ENCODE results near the gene CENPA.

Gene CENPA

DNA sequence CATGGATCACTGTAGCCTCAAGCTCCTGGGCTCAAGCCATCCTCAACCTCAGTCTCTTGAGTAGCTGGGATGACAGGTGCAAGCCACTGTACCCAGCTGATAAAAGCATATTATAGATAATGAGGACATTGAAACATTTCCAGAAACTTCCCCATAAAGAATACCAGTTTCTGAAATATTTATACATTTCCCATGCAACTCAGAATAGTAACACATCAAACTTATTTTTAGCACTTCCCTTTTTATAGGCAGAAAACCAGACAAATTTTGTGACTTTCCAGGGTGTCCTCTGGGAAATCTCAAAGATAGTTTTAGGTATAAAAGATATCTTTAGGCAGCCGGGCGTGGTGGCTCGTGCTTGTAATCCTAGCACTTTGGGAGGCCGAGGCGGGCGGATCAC lies 37.0 kb downstream of the CENPA start:
- H3K79me2 ChIP-seq (ENCODE audit: low read length) = no peaks in the 10 kb centered on the region
- H3K27me3 ChIP-seq (ENCODE audit: low read depth, low read length) = peaks cover 18% of the 10 kb centered on the region; the same call in 1 of the 2 replicates
- no peaks in the 10 kb centered on the region for H4K20me1 ChIP-seq (ENCODE audit: insufficient read depth, low read length)
- no peak for TF ChIP-seq EZH2phosphoT487 (IDR thresholded peaks at IDR 0.05; ENCODE audit: low read depth)
- no peak for TF ChIP-seq CTCF (IDR thresholded peaks at IDR 0.05; ENCODE audit: low read depth, low read length)
- H3K27ac ChIP-seq (ENCODE audit: low read length) = no peak overlapping the region
- H3K4me2 ChIP-seq (ENCODE audit: low read length) = no peak overlapping the region
- H3K36me3 ChIP-seq (replicated peaks; ENCODE audit: low read depth, low read length) = no peaks in the 10 kb centered on the region
- no peak overlapping the region for H3K9ac ChIP-seq (ENCODE audit: low read length)
- H2AFZ ChIP-seq (ENCODE audit: low read depth, low read length) = no peak overlapping the region
- no peak overlapping the region for H3K4me3 ChIP-seq (ENCODE audit: low read length)
- no peaks in the 10 kb centered on the region for H3K4me1 ChIP-seq (ENCODE audit: low read length)
- no peaks in the 10 kb centered on the region for H3K9me3 ChIP-seq (ENCODE audit: insufficient read depth, low read length)

GRCh38 chr2:26838121-26838906 lies 52.5 kb downstream of the CENPA start:
- Histone ChIP-seq H3K4me1 (ENCODE audit: low read length) (no peaks in the 10 kb centered on the region), H3K27me3 (ENCODE audit: low read depth, low read length) (peaks cover 26% of the 10 kb centered on the region), H3K27ac (ENCODE audit: low read length) (no peak overlapping the region), H3K9ac (ENCODE audit: low read length) (no peak overlapping the region), H3K79me2 (ENCODE audit: low read length) (no peaks in the 10 kb centered on the region), H2AFZ (ENCODE audit: low read depth, low read length) (no peak overlapping the region), H4K20me1 (ENCODE audit: insufficient read depth, low read length) (no peaks in the 10 kb centered on the region), H3K4me3 (ENCODE audit: low read length) (no peak overlapping the region), H3K9me3 (ENCODE audit: insufficient read depth, low read length) (no peaks in the 10 kb centered on the region), H3K36me3 (replicated peaks; ENCODE audit: low read depth, low read length) (no peaks in the 10 kb centered on the region), H3K4me2 (ENCODE audit: low read length) (no peak overlapping the region)
- TF ChIP-seq CTCF (IDR thresholded peaks at IDR 0.05; ENCODE audit: low read depth, low read length) (no peak), EZH2phosphoT487 (IDR thresholded peaks at IDR 0.05; ENCODE audit: low read depth) (no peak)

- no peaks in the 10 kb centered on the region for H3K36me3 ChIP-seq (replicated peaks; ENCODE audit: low read depth, low read length)
- H3K4me1 ChIP-seq (ENCODE audit: low read length) = no peaks in the 10 kb centered on the region
- TF ChIP-seq CTCF (IDR thresholded peaks at IDR 0.05; ENCODE audit: low read depth, low read length) (no peak), EZH2phosphoT487 (IDR thresholded peaks at IDR 0.05; ENCODE audit: low read depth) (no peak)
- no peak overlapping the region for H3K27ac ChIP-seq (ENCODE audit: low read length)
- no peak overlapping the region for H3K4me2 ChIP-seq (ENCODE audit: low read length)
- H3K27me3 ChIP-seq (ENCODE audit: low read depth, low read length) = peaks cover 33% of the 10 kb centered on the region
- no peaks in the 10 kb centered on the region for H3K79me2 ChIP-seq (ENCODE audit: low read length)
- no peak overlapping the region for H2AFZ ChIP-seq (ENCODE audit: low read depth, low read length)
- no peaks in the 10 kb centered on the region for H4K20me1 ChIP-seq (ENCODE audit: insufficient read depth, low read length)
- no peak overlapping the region for H3K9ac ChIP-seq (ENCODE audit: low read length)
- H3K4me3 ChIP-seq (ENCODE audit: low read length) = no peak overlapping the region
- no peaks in the 10 kb centered on the region for H3K9me3 ChIP-seq (ENCODE audit: insufficient read depth, low read length)
These were observed 55.2 kb downstream of the CENPA start for GRCh38 chr2:26840937-26841610.

GRCh38 chr2:26843041-26843440 lies 57.2 kb downstream of the CENPA start:
- H2AFZ ChIP-seq (ENCODE audit: low read depth, low read length) = no peak overlapping the region
- no peaks in the 10 kb centered on the region for H3K79me2 ChIP-seq (ENCODE audit: low read length)
- 0 out of 2 replicates have a peak, but pooled peaks cover 4% of the 10 kb centered on the region for H3K4me1 ChIP-seq (ENCODE audit: low read length)
- H3K9me3 ChIP-seq (ENCODE audit: insufficient read depth, low read length) = no peaks in the 10 kb centered on the region
- no peaks in the 10 kb centered on the region for H3K36me3 ChIP-seq (replicated peaks; ENCODE audit: low read depth, low read length)
- no peak overlapping the region for H3K9ac ChIP-seq (ENCODE audit: low read length)
- no peak overlapping the region for H3K27ac ChIP-seq (ENCODE audit: low read length)
- H3K4me3 ChIP-seq (ENCODE audit: low read length) = no peak overlapping the region
- H3K27me3 ChIP-seq (ENCODE audit: low read depth, low read length) = peaks cover 22% of the 10 kb centered on the region
- no peaks in the 10 kb centered on the region for H4K20me1 ChIP-seq (ENCODE audit: insufficient read depth, low read length)
- no peak for TF ChIP-seq EZH2phosphoT487 (IDR thresholded peaks at IDR 0.05; ENCODE audit: low read depth)
- TF ChIP-seq CTCF (IDR thresholded peaks at IDR 0.05; ENCODE audit: low read depth, low read length) = no peak
- no peak overlapping the region for H3K4me2 ChIP-seq (ENCODE audit: low read length)

All from OCI-LY3 (cell line).